Hypothalamus (tissue), 51 donors: ENCODE data around the gene SRPK3.
"Not testable (repeated sequence)": the region's sequence is repeated elsewhere in the genome, so short reads cannot be mapped to it uniquely, and the experiment has no call there.

ENCODE experiments used
- DNase-seq, 51 donors: peaks; one replicate each; lab custom pipeline; 2025; lab: John Stamatoyannopoulos, UW

The SRPK3 gene

GRCh38 chrX:153780678-153781427 is at the start of gene SRPK3:
SRPK3 (plus strand) TSS chrX:153781041; CDS start chrX:153781087, 46 bp downstream.
- peak in 3 of 51 donors; percentile 7 to 22 (median 19) for DNase-seq

GRCh38 chrX:153731117-153731844 is 49.6 kb upstream of the SRPK3 start:
- no peak for DNase-seq

GRCh38 chrX:153731845-153732215 is 49.0 kb upstream of the SRPK3 start:
- no peak for DNase-seq

GRCh38 chrX:153732401-153732800 is 48.4 kb upstream of the SRPK3 start:
- peak in 2 of 51 donors; percentile 1 to 3 for DNase-seq

GRCh38 chrX:153733651-153734240 is 47.1 kb upstream of the SRPK3 start:
- no peak for DNase-seq

- no peak for DNase-seq
Observed at GRCh38 chrX:153734871-153735270, 46.0 kb upstream of the SRPK3 start.

- no peak for DNase-seq
Observed at GRCh38 chrX:153735274-153735673, 45.6 kb upstream of the SRPK3 start.

GRCh38 chrX:153736071-153736820 is 44.6 kb upstream of the SRPK3 start:
- DNase-seq: no peak

- DNase-seq: no peak
Observed at GRCh38 chrX:153736871-153737441, 43.9 kb upstream of the SRPK3 start.

- no peak for DNase-seq
Observed at GRCh38 chrX:153738056-153738605, 42.7 kb upstream of the SRPK3 start.

GRCh38 chrX:153739754-153740486 is 40.9 kb upstream of the SRPK3 start:
- no peak for DNase-seq

GRCh38 chrX:153740631-153741222 is 40.1 kb upstream of the SRPK3 start:
- DNase-seq: no peak

GRCh38 chrX:153741446-153741845 is 39.4 kb upstream of the SRPK3 start:
- DNase-seq: no peak

GRCh38 chrX:153742111-153742510 is 38.7 kb upstream of the SRPK3 start:
- DNase-seq: not testable (repeated sequence)

- not testable (repeated sequence) for DNase-seq
Observed at GRCh38 chrX:153742796-153743467, 37.9 kb upstream of the SRPK3 start.

GRCh38 chrX:153743468-153744209 is 37.2 kb upstream of the SRPK3 start:
- DNase-seq: not testable (repeated sequence)

- DNase-seq: peak in 5 of 51 donors; percentile 12 to 31 (median 25)
Observed at GRCh38 chrX:153744210-153745066, 36.4 kb upstream of the SRPK3 start.
